ENCODE data around the gene RELA. TPM values are rescaled to one million over a fixed set of nuclear protein-coding genes. Genes with fewer than 3 reads are reported as not detected.

Gene RELA
- polyA plus RNA-seq, 1 of the 3 experiments (the other 2 are of a cell fraction), result 49.5 TPM

DNA sequence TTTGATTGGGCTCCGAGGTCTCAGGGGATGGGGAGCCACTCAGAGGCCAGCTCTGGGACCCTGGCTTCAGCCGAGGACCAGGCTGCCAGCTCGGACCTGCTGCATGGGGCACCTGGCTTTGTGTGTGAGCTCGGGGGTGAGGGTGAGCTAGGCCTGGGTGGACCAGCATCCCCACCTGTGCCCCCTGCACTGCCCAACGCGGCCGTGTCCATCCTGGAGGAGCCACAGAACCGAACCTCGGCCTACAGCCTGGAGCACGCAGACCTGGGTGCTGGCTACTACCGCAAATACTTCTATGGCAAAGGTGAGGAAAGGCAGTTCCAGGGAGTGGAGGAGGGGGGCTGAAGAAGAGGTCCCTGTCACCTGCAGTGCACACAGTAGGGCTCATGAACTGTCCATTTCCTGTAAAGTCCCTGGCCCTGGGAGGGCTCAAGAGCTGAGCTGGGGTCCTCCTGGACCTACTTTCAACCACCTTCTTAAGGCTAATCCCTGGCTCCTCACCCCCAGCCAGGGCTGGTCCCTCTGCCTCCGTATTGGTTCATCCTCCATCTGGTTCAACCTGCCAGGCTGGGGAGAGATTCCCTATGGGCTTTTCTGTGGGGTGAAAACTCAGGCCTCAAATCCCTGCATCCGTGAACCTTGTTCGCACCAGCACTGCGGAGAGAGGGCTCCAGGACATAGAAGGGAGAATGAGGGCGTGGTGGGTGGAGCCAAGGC, 21.3 kb downstream of the RELA start:
- H3K9ac ChIP-seq, result no peak overlapping the region
- TF ChIP-seq, protein P1, sequence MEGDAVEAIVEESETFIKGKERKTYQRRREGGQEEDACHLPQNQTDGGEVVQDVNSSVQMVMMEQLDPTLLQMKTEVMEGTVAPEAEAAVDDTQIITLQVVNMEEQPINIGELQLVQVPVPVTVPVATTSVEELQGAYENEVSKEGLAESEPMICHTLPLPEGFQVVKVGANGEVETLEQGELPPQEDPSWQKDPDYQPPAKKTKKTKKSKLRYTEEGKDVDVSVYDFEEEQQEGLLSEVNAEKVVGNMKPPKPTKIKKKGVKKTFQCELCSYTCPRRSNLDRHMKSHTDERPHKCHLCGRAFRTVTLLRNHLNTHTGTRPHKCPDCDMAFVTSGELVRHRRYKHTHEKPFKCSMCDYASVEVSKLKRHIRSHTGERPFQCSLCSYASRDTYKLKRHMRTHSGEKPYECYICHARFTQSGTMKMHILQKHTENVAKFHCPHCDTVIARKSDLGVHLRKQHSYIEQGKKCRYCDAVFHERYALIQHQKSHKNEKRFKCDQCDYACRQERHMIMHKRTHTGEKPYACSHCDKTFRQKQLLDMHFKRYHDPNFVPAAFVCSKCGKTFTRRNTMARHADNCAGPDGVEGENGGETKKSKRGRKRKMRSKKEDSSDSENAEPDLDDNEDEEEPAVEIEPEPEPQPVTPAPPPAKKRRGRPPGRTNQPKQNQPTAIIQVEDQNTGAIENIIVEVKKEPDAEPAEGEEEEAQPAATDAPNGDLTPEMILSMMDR (IDR thresholded peaks at IDR 0.05), result no peak
- no peak for TF ChIP-seq CHD2 (IDR thresholded peaks at IDR 0.05; ENCODE audit: low read length, partially characterized antibody)
- H3K27ac ChIP-seq (ENCODE audit: low read depth in 2 of 2, low read length in 1 of 2), result no peak overlapping the region
- peaks cover 0 to 14% of the 10 kb centered on the region in 2 experiments for H3K36me3 ChIP-seq (replicated peaks in 1 of 2; ENCODE audit: control insufficient read depth in 1 of 2, insufficient read depth in 2 of 2, low read length in 1 of 2)
- ChIA-PET POLR2A (interaction anchor here (1.0 to 3.9 kb wide), 2 partner anchors 11 to 23 kb away, joined by 3 to 25 read pairs; no protein-coding TSS in a partner anchor), CTCF (interaction anchor here (0.6 to 4.5 kb wide), 2 partner anchors 15 to 139 kb away, joined by 3 to 42 read pairs; no protein-coding TSS in a partner anchor)
- H3K79me2 ChIP-seq (ENCODE audit: insufficient read depth), result peaks cover 16% of the 10 kb centered on the region
- no peak for DNase-seq
- 97% methylated on average over 6 of the region's 16 CpGs for WGBS (ENCODE audit: low lambda C conversion rate)
- no peak overlapping the region for H3K4me3 ChIP-seq (ENCODE audit: low read depth in 2 of 2, low read length in 1 of 2)
- no peaks in the 10 kb centered on the region for H3K27me3 ChIP-seq (ENCODE audit: insufficient read depth)
- peaks cover 22% of the 10 kb centered on the region for H3F3A ChIP-seq (replicated peaks; ENCODE audit: insufficient read depth)
- no peak overlapping the region for H2AFZ ChIP-seq (ENCODE audit: low read depth)
- H4K20me1 ChIP-seq (ENCODE audit: insufficient read depth), result peaks cover 9% of the 10 kb centered on the region
- no peaks in the 10 kb centered on the region for H3K9me3 ChIP-seq
- no peak overlapping the region for H3K4me2 ChIP-seq
- H3K9me2 ChIP-seq, result no peaks in the 10 kb centered on the region
- peaks cover 5 to 25% of the 10 kb centered on the region in 2 experiments; a peak in 3 of 4 replicates for H3K4me1 ChIP-seq (ENCODE audit: control insufficient read depth in 1 of 2, insufficient read depth in 2 of 2, low read depth in 1 of 2, low read length in 1 of 2)

DNA sequence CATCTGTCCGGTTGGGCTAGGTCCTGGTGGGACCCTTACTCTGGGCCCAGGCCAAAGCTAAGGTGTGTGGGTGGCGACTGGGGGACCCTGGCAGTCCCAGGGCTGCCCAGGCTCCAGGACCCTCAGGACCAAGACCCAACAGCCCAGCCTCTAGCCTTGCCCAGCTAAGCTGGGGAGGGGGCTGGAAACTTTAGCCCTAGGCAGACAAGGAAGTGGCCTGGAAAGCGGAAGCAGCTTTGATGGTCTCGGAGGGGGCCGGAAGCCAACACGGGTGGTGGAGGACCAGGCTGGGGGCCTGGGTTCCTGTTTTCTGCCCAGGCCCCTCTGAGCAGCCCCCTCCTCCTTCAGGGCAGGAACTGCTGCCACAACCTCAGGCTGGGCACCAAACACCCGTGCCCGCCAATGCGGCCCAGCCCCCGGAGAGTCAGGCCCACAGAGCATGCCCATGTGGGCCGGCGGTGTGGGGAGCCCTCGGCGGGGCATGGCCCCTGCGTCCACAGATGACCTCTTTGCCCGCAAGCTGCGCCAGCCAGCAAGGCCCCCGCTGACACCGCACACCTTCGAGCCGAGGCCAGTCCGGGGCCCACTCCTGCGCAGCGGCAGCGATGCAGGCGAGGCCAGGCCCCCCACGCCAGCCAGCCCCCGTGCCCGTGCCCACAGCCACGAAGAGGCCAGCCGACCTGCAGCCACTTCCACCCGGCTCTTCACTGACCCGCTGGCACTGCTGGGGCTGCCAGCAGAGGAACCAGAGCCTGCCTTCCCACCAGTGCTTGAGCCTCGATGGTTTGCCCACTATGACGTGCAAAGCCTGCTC, 22.0 kb downstream of the RELA start:
- peaks cover 24% of the 10 kb centered on the region for H3F3A ChIP-seq (replicated peaks; ENCODE audit: insufficient read depth)
- WGBS (ENCODE audit: low lambda C conversion rate), result 93% methylated on average over 18 of the region's 35 CpGs
- no peaks in the 10 kb centered on the region for H3K9me3 ChIP-seq
- H3K9me2 ChIP-seq, result no peaks in the 10 kb centered on the region
- H3K9ac ChIP-seq, result no peak overlapping the region
- no peak overlapping the region; a peak in 1 of 4 replicates for H3K27ac ChIP-seq (ENCODE audit: low read depth in 2 of 2, low read length in 1 of 2)
- no peak overlapping the region for H2AFZ ChIP-seq (ENCODE audit: low read depth)
- peaks cover 5 to 25% of the 10 kb centered on the region in 2 experiments; a peak in 3 of 4 replicates for H3K4me1 ChIP-seq (ENCODE audit: control insufficient read depth in 1 of 2, insufficient read depth in 2 of 2, low read depth in 1 of 2, low read length in 1 of 2)
- DNase-seq, result no peak
- no peak overlapping the region for H3K4me3 ChIP-seq (ENCODE audit: low read depth in 2 of 2, low read length in 1 of 2)
- no peak overlapping the region for H3K4me2 ChIP-seq
- ChIA-PET CTCF (interaction anchor here (0.6 to 4.5 kb wide), 4 partner anchors 14 to 178 kb away, joined by 3 to 42 read pairs (median 4); no protein-coding TSS in a partner anchor), POLR2A (interaction anchor here (1.0 to 3.9 kb wide), 2 partner anchors 12 to 22 kb away, joined by 3 to 25 read pairs; no protein-coding TSS in a partner anchor)
- peaks cover 16% of the 10 kb centered on the region for H3K79me2 ChIP-seq (ENCODE audit: insufficient read depth)
- H4K20me1 ChIP-seq (ENCODE audit: insufficient read depth), result peaks cover 9% of the 10 kb centered on the region
- TF ChIP-seq, protein P2, sequence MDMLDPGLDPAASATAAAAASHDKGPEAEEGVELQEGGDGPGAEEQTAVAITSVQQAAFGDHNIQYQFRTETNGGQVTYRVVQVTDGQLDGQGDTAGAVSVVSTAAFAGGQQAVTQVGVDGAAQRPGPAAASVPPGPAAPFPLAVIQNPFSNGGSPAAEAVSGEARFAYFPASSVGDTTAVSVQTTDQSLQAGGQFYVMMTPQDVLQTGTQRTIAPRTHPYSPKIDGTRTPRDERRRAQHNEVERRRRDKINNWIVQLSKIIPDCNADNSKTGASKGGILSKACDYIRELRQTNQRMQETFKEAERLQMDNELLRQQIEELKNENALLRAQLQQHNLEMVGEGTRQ (IDR thresholded peaks at IDR 0.05; ENCODE audit: borderline replicate concordance, low read depth, low read length), result no peak
- TF ChIP-seq EZH2phosphoT487 (IDR thresholded peaks at IDR 0.05; ENCODE audit: borderline replicate concordance, low read depth), result no peak
- no peak for TF ChIP-seq TCF12 (IDR thresholded peaks at IDR 0.05)
- no peak for TF ChIP-seq FOSL2 (IDR thresholded peaks at IDR 0.05; ENCODE audit: borderline replicate concordance, low read depth)
- TF ChIP-seq, protein P1 (IDR thresholded peaks at IDR 0.05), result no peak
- TF ChIP-seq RXRA (IDR thresholded peaks at IDR 0.05; ENCODE audit: borderline replicate concordance, low read depth), result no peak
- no peak for TF ChIP-seq YY1 (IDR thresholded peaks at IDR 0.05; ENCODE audit: low read depth)
- TF ChIP-seq, protein P3, sequence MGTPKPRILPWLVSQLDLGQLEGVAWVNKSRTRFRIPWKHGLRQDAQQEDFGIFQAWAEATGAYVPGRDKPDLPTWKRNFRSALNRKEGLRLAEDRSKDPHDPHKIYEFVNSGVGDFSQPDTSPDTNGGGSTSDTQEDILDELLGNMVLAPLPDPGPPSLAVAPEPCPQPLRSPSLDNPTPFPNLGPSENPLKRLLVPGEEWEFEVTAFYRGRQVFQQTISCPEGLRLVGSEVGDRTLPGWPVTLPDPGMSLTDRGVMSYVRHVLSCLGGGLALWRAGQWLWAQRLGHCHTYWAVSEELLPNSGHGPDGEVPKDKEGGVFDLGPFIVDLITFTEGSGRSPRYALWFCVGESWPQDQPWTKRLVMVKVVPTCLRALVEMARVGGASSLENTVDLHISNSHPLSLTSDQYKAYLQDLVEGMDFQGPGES (IDR thresholded peaks at IDR 0.05; ENCODE audit: low read depth, low read length), result no peak
- TF ChIP-seq EP300 (IDR thresholded peaks at IDR 0.05; ENCODE audit: borderline replicate concordance in 1 of 2, low read depth in 1 of 2, low read length in 1 of 2), result no peak
- TF ChIP-seq RCOR1 (IDR thresholded peaks at IDR 0.05; ENCODE audit: low read length), result no peak
- no peak for TF ChIP-seq NRF1 (IDR thresholded peaks at IDR 0.05; ENCODE audit: low read depth, low read length)
- TF ChIP-seq NFIC (IDR thresholded peaks at IDR 0.05; ENCODE audit: borderline replicate concordance), result no peak
- no peak for TF ChIP-seq RAD21 (IDR thresholded peaks at IDR 0.05; ENCODE audit: low read length)
- no peak for TF ChIP-seq MXI1 (IDR thresholded peaks at IDR 0.05; ENCODE audit: low read depth, low read length)
- no peak for TF ChIP-seq SMC3 (IDR thresholded peaks at IDR 0.05; ENCODE audit: low read depth, low read length)
- TF ChIP-seq GABPA (IDR thresholded peaks at IDR 0.05; ENCODE audit: low read depth), result no peak
- TF ChIP-seq GATA2 (CRISPR knock-in tag; IDR thresholded peaks at IDR 0.05), result no peak
- H3K27me3 ChIP-seq (ENCODE audit: insufficient read depth), result no peaks in the 10 kb centered on the region
- H3K36me3 ChIP-seq (replicated peaks in 1 of 2; ENCODE audit: control insufficient read depth in 1 of 2, insufficient read depth in 2 of 2, low read length in 1 of 2), result peaks cover 0 to 18% of the 10 kb centered on the region in 2 experiments
